Hematopoietic multipotent progenitor cell treated with erythropoietin and hydrocortisone succinate and interleukin-3 and kit ligand, for 15 days (in vitro differentiated cells): ENCODE results near the gene FARS2.

Experiments used
- DNase-seq: peaks from one replicate; pipeline ENCODE4 v3.0.0-alpha.2; 2015; ENCODE audit warnings: low spot score

The FARS2 gene

GRCh38 chr6:5249451-5250122 lies 11.7 kb upstream of the FARS2 start:
- DNase-seq: no peak

- no peak for DNase-seq
These were observed 10.9 kb upstream of the FARS2 start for GRCh38 chr6:5250451-5250850.

GRCh38 chr6:5250911-5251310 lies 10.4 kb upstream of the FARS2 start:
- DNase-seq: no peak

- no peak for DNase-seq
These were observed 4.4 kb upstream of the FARS2 start for GRCh38 chr6:5256952-5257351.

- DNase-seq: no peak
These were observed 3.9 kb upstream of the FARS2 start for GRCh38 chr6:5257400-5257799.

- DNase-seq: no peak
These were observed 1.9 kb upstream of the FARS2 start for GRCh38 chr6:5259428-5259827.

GRCh38 chr6:5260111-5260620 lies 1.1 kb upstream of the FARS2 start:
- DNase-seq: peak; percentile 69

GRCh38 chr6:5261545-5262109 lies 314 bp downstream of the FARS2 start:
- peak; percentile 11 for DNase-seq

- no peak for DNase-seq
These were observed 5.1 kb downstream of the FARS2 start for GRCh38 chr6:5266423-5266822.

GRCh38 chr6:5270093-5270680 lies 8.9 kb downstream of the FARS2 start:
- peak; percentile 29 for DNase-seq

- DNase-seq: no peak
These were observed 10.6 kb downstream of the FARS2 start for GRCh38 chr6:5271926-5272325.

GRCh38 chr6:5274231-5274630 lies 12.9 kb downstream of the FARS2 start:
- DNase-seq: no peak

- no peak for DNase-seq
These were observed 14.2 kb downstream of the FARS2 start for GRCh38 chr6:5275497-5275896.

GRCh38 chr6:5276581-5276980 lies 15.3 kb downstream of the FARS2 start:
- no peak for DNase-seq

GRCh38 chr6:5277589-5277988 lies 16.3 kb downstream of the FARS2 start:
- DNase-seq: no peak

GRCh38 chr6:5278047-5278446 lies 16.7 kb downstream of the FARS2 start:
- DNase-seq: no peak

- no peak for DNase-seq
These were observed 17.3 kb downstream of the FARS2 start for GRCh38 chr6:5278565-5279120.

- no peak for DNase-seq
These were observed 18.6 kb downstream of the FARS2 start for GRCh38 chr6:5279891-5280338.

GRCh38 chr6:5280920-5281319 lies 19.6 kb downstream of the FARS2 start:
- no peak for DNase-seq

GRCh38 chr6:5282191-5282623 lies 20.9 kb downstream of the FARS2 start:
- no peak for DNase-seq

- DNase-seq: no peak
These were observed 23.8 kb downstream of the FARS2 start for GRCh38 chr6:5285081-5285480.

- no peak for DNase-seq
These were observed 24.2 kb downstream of the FARS2 start for GRCh38 chr6:5285526-5285925.

GRCh38 chr6:5286780-5287179 lies 25.5 kb downstream of the FARS2 start:
- no peak for DNase-seq
